ENCODE measurements around the gene EFCAB10.

EFCAB10 gene

DNA sequence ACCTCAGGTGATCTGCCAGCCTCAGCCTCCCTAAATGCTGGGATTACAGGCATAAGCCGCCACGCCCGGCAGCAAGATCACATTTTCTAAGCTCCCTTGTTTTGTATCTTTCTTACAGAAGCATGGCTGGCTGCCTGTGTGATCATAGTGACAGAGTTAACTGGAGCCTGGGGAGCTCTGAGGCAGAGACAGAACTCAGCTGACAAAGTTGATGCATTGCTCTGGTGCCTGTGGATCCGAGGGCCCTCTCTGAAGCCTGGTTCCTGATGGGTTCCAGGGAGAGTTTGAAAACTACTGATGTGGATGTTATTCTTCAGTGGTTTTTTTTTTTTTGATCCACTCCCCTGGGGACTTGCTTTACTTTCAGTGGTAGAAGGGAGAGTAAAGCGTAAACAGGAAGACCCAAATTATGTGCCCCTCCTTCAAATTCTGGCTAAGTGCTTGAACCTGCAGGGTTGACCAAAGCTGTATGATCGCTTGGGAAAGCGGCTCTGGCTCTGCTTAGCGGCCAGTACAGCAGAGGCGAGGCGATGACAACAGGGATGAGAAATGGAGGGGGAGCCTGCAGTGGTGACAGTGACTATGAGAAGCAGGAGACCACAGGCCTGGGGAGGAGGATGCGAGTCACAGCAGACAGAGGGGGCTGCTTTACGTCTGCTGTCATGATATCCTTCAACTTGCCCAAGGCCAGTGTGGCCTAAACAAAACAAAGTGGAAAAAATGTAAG, 6.8 kb upstream of the EFCAB10 start:
- H3K4me3 ChIP-seq (ENCODE audit: low read depth, low read length), result no peak overlapping the region
- DNase-seq (ENCODE audit: low read depth), result peak; percentile 33
- TF ChIP-seq, protein P1, sequence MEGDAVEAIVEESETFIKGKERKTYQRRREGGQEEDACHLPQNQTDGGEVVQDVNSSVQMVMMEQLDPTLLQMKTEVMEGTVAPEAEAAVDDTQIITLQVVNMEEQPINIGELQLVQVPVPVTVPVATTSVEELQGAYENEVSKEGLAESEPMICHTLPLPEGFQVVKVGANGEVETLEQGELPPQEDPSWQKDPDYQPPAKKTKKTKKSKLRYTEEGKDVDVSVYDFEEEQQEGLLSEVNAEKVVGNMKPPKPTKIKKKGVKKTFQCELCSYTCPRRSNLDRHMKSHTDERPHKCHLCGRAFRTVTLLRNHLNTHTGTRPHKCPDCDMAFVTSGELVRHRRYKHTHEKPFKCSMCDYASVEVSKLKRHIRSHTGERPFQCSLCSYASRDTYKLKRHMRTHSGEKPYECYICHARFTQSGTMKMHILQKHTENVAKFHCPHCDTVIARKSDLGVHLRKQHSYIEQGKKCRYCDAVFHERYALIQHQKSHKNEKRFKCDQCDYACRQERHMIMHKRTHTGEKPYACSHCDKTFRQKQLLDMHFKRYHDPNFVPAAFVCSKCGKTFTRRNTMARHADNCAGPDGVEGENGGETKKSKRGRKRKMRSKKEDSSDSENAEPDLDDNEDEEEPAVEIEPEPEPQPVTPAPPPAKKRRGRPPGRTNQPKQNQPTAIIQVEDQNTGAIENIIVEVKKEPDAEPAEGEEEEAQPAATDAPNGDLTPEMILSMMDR (IDR thresholded peaks at IDR 0.05; ENCODE audit: insufficient read depth, low read depth, low read length, missing control alignments), result no peak

DNA sequence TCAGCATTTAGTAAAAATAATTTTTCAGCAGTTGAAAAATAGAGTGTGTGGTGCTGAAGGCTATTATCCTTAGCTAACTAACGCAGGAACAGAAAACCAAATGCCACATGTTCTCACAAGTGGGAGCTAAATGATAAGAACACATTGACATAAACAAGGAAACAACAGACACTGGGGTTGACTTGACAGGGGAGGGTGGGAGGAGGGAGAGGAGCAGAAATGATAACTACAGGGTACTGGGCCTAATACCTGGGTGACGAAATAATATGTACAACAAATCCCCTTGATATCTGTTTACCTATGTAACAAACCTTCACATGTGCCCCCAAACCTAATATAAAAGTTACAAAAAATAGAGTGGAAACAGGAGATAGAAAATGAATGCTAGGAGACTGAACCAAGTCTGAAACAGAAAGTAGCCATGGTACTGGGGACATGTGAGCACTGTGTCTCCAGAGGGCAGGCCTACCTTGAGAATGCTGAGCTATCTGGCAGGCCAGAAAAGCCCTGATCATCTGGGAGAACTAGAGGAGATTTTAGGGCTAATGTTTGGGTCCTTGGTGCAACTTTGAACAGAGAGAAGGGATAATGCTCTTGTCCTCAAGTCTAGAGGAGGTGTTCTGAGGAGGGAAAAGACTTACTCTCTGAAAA, 4.7 kb upstream of the EFCAB10 start:
- TF ChIP-seq, protein P1 (IDR thresholded peaks at IDR 0.05; ENCODE audit: insufficient read depth, low read depth, low read length, missing control alignments), result no peak
- peak; percentile 52 for DNase-seq (ENCODE audit: low read depth)
- no peak overlapping the region for H3K4me3 ChIP-seq (ENCODE audit: low read depth, low read length)

DNA sequence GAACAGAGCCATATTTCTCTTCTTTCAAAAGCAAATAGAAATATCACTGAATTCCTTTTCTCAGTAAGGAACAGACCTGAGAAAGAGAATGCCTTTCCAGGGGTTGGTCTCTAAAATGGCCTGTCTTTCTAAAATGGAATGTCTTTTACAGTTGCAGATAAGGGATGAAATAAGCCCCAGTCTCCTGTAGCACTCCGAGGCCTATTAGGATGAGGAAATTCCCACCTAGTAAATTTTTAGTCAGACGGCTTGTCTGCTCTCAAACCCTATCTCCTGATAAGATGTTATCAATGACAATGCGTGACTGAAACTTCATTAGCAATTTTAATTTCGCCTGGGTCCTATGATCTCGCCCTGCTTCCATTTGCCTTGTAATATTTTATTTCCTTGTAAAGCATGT, 2.9 kb upstream of the EFCAB10 start:
- TF ChIP-seq, protein P1 (IDR thresholded peaks at IDR 0.05; ENCODE audit: insufficient read depth, low read depth, low read length, missing control alignments), result no peak
- no peak for DNase-seq (ENCODE audit: low read depth)
- H3K4me3 ChIP-seq (ENCODE audit: low read depth, low read length), result no peak overlapping the region

DNA sequence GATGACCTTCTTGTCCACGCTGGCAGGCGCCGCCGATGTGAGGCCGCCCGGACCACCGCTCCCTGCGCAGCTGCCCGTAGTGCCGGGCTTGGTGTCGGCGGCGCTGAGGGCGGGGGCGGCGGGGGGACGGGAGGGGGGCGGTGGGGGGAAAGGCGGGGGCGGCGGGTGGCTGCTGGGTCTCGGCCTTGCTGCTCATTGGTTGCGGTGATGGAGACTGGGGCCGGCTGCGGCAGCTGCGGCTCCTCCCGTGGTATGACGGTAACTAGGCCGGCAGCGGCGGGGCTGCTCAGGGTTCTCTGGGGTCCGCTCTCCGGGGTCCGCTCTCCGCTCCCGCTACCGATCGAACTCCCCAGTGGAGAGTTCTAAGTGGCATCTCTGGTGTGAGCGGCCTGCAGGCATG, 1.8 kb upstream of the EFCAB10 start:
- TF ChIP-seq, protein P1 (IDR thresholded peaks at IDR 0.05; ENCODE audit: insufficient read depth, low read depth, low read length, missing control alignments), result no peak
- H3K4me3 ChIP-seq (ENCODE audit: low read depth, low read length), result no peak overlapping the region
- no peak for DNase-seq (ENCODE audit: low read depth)

DNA sequence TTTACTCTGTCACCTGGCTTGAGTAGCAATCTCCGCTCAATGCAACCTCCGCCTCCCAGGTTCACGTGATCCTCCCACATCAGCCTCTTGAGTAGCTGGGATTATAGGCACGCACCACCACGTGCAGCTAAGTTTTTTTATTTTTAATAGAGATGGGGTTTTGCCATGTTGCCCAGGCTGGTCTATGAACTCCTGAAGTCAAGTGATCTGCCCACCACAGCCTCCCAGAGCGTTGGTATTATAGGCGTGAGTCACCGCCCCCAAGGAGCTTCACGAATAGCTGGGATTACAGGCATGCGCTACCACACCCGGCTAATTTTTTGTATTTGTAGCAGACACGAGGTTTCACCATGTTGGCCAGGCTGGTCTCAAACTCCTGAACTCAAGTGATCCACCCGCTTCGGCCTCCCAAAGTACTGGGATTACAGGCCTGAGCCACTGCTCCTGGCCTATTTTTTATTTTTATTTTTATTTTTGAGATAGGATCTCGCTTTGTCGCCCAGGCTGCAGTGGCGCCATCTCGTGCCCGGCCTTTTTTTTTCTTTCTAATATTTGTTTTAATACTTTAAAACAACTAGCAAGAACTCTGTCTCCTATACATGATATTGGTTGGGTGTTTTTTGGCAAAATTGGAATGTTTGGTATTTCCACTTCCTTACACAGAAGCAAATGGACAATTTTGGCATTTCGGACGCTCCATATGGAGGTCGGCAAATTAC, 1.1 kb downstream of the EFCAB10 start:
- TF ChIP-seq, protein P1 (IDR thresholded peaks at IDR 0.05; ENCODE audit: insufficient read depth, low read depth, low read length, missing control alignments), result no peak
- DNase-seq (ENCODE audit: low read depth), result no peak
- no peak overlapping the region for H3K4me3 ChIP-seq (ENCODE audit: low read depth, low read length)

DNA sequence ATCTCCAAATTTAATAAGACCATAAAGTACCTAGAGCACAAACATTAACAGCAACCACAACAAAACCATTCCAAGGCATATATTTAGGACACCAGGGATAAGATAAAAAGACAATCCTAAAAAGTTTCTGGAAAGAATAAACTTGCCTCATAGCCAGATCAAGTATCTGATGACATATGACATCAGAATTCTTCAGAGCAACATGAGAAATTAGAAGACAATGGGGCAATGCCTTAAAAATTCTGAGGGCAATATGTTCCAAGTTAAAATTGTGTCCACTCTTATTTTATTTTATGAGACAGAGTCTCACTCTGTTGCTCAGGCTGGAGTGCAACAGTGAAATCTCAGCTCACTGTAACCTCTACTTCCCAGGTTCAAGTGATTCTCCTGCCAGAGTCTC, 2.8 kb downstream of the EFCAB10 start:
- DNase-seq (ENCODE audit: low read depth), result no peak
- no peak overlapping the region for H3K4me3 ChIP-seq (ENCODE audit: low read depth, low read length)
- TF ChIP-seq, protein P1 (IDR thresholded peaks at IDR 0.05; ENCODE audit: insufficient read depth, low read depth, low read length, missing control alignments), result no peak
